HepG2 (cell line): ENCODE measurements around the gene TCF20. TPM values are rescaled to one million over a fixed set of nuclear protein-coding genes. Genes with fewer than 3 reads are reported as not detected.

Experiments used
- ATAC-seq: fragments of 200-7000 bp; cut with Tn5 transposase; 3 replicates; pipeline ENCODE4 v1.9.1; 2020; ENCODE audit warnings: mild to moderate bottlenecking, moderate library complexity
- BruUV-seq: library from RNA; stranded (reverse); fragments of 400-500 nt; replicated peaks from 2 replicates; lab custom pipeline; 2021; lab: Mats Ljungman, UMichigan
- CTCF ChIA-PET: fragments of 300-600 bp; formaldehyde crosslinking; extraction: SDS; loops from one replicate; lab custom pipeline; 2021; ENCODE audit warnings: low total read pairs, inconsistent platforms, low intra/inter-chr PET ratio; lab: Yijun Ruan, JAX
- POLR2A ChIA-PET: fragments of 350-600 bp; sonication (Branson Sonifier 250); formaldehyde crosslinking; loops from one replicate; lab custom pipeline; 2020; ENCODE audit warnings: antibody characterized with exemption, inconsistent platforms; lab: Yijun Ruan, JAX
- DNase-seq: peaks from one replicate; pipeline ENCODE4 v3.0.0-alpha.2; 2015; ENCODE audit warnings: low spot score
- FAIRE-seq: peaks from 3 replicates; lab custom pipeline; 2011; peaks lifted over from hg19 to GRCh38; lab: Jason Lieb, UNC
- H2AFZ ChIP-seq: one replicate; pipeline ENCODE4 v1.6.1; 2011; ENCODE audit warnings: low read length, inconsistent platforms
- H3K27ac ChIP-seq: fragments of 300-600 bp; 3 replicates; pipeline ENCODE4 v1.8.0; 2011; ENCODE audit warnings: mixed run types, mild to moderate bottlenecking, mixed read lengths, low read length, inconsistent platforms; ENCODE audit not compliant: insufficient read depth; ENCODE audit errors: extremely low read length
- H3K27me3 ChIP-seq, 2 experiments: fragments of 200-600 bp in 1 of 2; 2 replicates in 1 of 2; 3 replicates in 1 of 2; pipeline versions ENCODE4 v1.6.0 to v1.8.0; 2011; ENCODE audit warnings: low read length in 2 of 2, mild to moderate bottlenecking in 2 of 2, moderate library complexity in 2 of 2, inconsistent platforms in 1 of 2; ENCODE audit not compliant: insufficient read depth in 2 of 2, control insufficient read depth in 1 of 2
- H3K36me3 ChIP-seq, 2 experiments: fragments of 200-600 bp in 1 of 2; replicated peaks in 1 of 2; 2 replicates in 1 of 2; 3 replicates in 1 of 2; pipeline versions ENCODE4 v1.5.1 to v1.8.0; 2011; ENCODE audit warnings: low read length in 2 of 2, inconsistent platforms in 1 of 2; ENCODE audit not compliant: insufficient read depth in 2 of 2, control insufficient read depth in 1 of 2
- H3K4me1 ChIP-seq: 2 replicates; pipeline ENCODE4 v1.5.1; 2012; ENCODE audit warnings: low read length, inconsistent platforms; ENCODE audit not compliant: insufficient read depth
- H3K4me2 ChIP-seq: 2 replicates; pipeline ENCODE4 v1.6.0; 2011; ENCODE audit warnings: low read depth, low read length, inconsistent platforms
- H3K4me3 ChIP-seq, 3 experiments: fragments of 200-600 bp in 1 of 3; sonication (generic), shearing (Covaris generic) in 1 of 3; replicated peaks in 1 of 3; 2 replicates each; pipeline ENCODE4 v1.5.1; 2011 to 2016; ENCODE audit warnings: low read length in 3 of 3, inconsistent platforms in 2 of 3, low read depth in 2 of 3, mild to moderate bottlenecking in 2 of 3, control low read depth in 1 of 3, mixed read lengths in 1 of 3; ENCODE audit not compliant: insufficient read depth in 1 of 3
- H3K79me2 ChIP-seq: one replicate; pipeline ENCODE4 v1.6.1; 2011; ENCODE audit warnings: low read length, inconsistent platforms; ENCODE audit not compliant: insufficient read depth
- H3K9ac ChIP-seq: 2 replicates; pipeline ENCODE4 v1.6.0; 2011; ENCODE audit warnings: mild to moderate bottlenecking, low read depth, low read length, inconsistent platforms; ENCODE audit not compliant: insufficient read depth
- H3K9me3 ChIP-seq: 2 replicates; pipeline ENCODE4 v1.5.1; 2012; ENCODE audit warnings: mild to moderate bottlenecking, low read length
- H4K20me1 ChIP-seq: 2 replicates; pipeline ENCODE4 v1.6.0; 2011; ENCODE audit warnings: inconsistent platforms, mild to moderate bottlenecking, low read length, moderate library complexity; ENCODE audit not compliant: insufficient read depth
- CREB1 ChIP-seq, 2 experiments: fragments of 450-650 bp in 1 of 2; IDR thresholded peaks; 2 replicates each; pipeline ENCODE4 v1.6.1; 2016 to 2017; ENCODE audit warnings: control low read depth in 1 of 2, mild to moderate bottlenecking in 1 of 2, missing compliant biosample characterization in 1 of 2, missing genetic modification characterization in 1 of 2
- HINFP ChIP-seq: sonication (generic); formaldehyde crosslinking; IDR thresholded peaks from 2 replicates; pipeline ENCODE4 v1.4.0; 2020; ENCODE audit warnings: low read depth, mild to moderate bottlenecking, missing genetic modification reagents
- IKZF4 ChIP-seq: sonication (generic); formaldehyde crosslinking; IDR thresholded peaks from 2 replicates; pipeline ENCODE4 v1.5.1; 2020; ENCODE audit warnings: borderline replicate concordance, mild to moderate bottlenecking, low read depth, missing genetic modification reagents; ENCODE audit errors: not compliant biosample characterization
- PBX3 ChIP-seq: sonication (generic); formaldehyde crosslinking; IDR thresholded peaks from 2 replicates; pipeline ENCODE4 v1.8.1; 2023; ENCODE audit warnings: missing genetic modification reagents, inconsistent platforms, borderline replicate concordance
- WGBS: methylation state at CpG from one replicate; pipeline ENCODE4 v1.1.6; 2017; ENCODE audit warnings: low lambda C conversion rate; 5-methylcytosine and 5-hydroxymethylcytosine counted together
- in situ Hi-C: cut with HindIII; loops from 2 replicates; pipeline ENCODE4 v1.10.0; 2017; ENCODE audit warnings: low pct_unique_long_range_greater_than_20kb; ENCODE audit not compliant: extremely low pct_ligation_motif_present
- intact Hi-C: fragments of 100-400 bp; cut with micrococcal nuclease; formaldehyde crosslinking; loops from one replicate; pipeline ENCODE4 v1.10.0; 2022; ENCODE audit not compliant: unreplicated experiment
- polyA plus RNA-seq, 8 experiments: library from polyadenylated mRNA; depleted of rRNA in 3 of 8; stranded (reverse) in 7 of 8; unstranded in 1 of 8; fragments of >200 nt; fragmentation: Illumina TruSeq in 4 of 8; extraction: Trizol in 4 of 8; gene quantifications; 2 replicates each; pipeline versions ENCODE4 v1.2.1 to v1.2.3, GENCODE V29; 2011 to 2016; ENCODE audit warnings: low read depth in 4 of 8, missing spikeins in 1 of 8, mixed read lengths in 1 of 8; ENCODE audit not compliant: insufficient read depth in 1 of 8
- total RNA-seq, 5 experiments: library from RNA; depleted of rRNA; stranded (reverse); fragments of >200 nt; fragmentation: Illumina TruSeq; extraction: Trizol; gene quantifications; 2 replicates each; pipeline ENCODE4 v1.2.3, GENCODE V29; 2016; ENCODE audit warnings: low read depth in 1 of 5

Gene TCF20
- total and polyA plus RNA-seq, 2 of the 13 experiments (the other 11 are each of a cell fraction or from before 2014, with no cell fraction given), result 12.8 to 23.7 TPM

GRCh38 chr22:42281706-42282251, 11.3 kb upstream of the TCF20 start:
- TF ChIP-seq CREB1 (IDR thresholded peaks at IDR 0.05) (peak; percentile 79), CREB1 (CRISPR knock-in tag; IDR thresholded peaks at IDR 0.05) (no peak), IKZF4 (CRISPR knock-in tag) (peak; percentile 16), PBX3 (CRISPR knock-in tag) (no peak), HINFP (CRISPR knock-in tag) (no peak)
- Histone ChIP-seq H3K27me3 (peaks cover 4 to 27% of the 10 kb centered on the region in 2 experiments; a peak in 4 of 5 replicates), H3K79me2 (no peaks in the 10 kb centered on the region), H3K9ac (no peak overlapping the region), H3K9me3 (no peaks in the 10 kb centered on the region), H4K20me1 (no peaks in the 10 kb centered on the region), H3K4me1 (peaks cover 27% of the 10 kb centered on the region), H3K4me3 (peak overlapping the region in 1 of 3 experiments; percentile 71; a peak in 1 of 6 replicates), H3K27ac (no peak overlapping the region), H3K4me2 (peak overlapping the region; percentile 100), H2AFZ (no peak overlapping the region), H3K36me3 (no peaks in the 10 kb centered on the region; a peak in 1 of 5 replicates)
- intact Hi-C loops (loop anchor here (2.0 kb wide), 1 partner anchor 13 kb away; no protein-coding TSS in a partner anchor), in situ Hi-C loops (no loop called here)
- no TSS peak for BruUV-seq
- ATAC-seq (peak; percentile 10), DNase-seq (no peak), FAIRE-seq (no peak)
- ChIA-PET CTCF (no interaction called here), POLR2A (interaction anchor here (1.2 kb wide), 1 partner anchor 11 kb away, joined by 3 read pairs; no protein-coding TSS in a partner anchor)
- 21% methylated on average over 3 of the region's 4 CpGs for WGBS
